Testis (tissue), 3 donors: ENCODE measurements around the gene OR2A25. TPM values are rescaled to one million over a fixed set of nuclear protein-coding genes. Genes with fewer than 3 reads are reported as not detected.

Experiments
- DNase-seq: peaks from one replicate; pipeline ENCODE4 v3.0.0-alpha.2; 2019
- H3K27ac ChIP-seq, 2 donors: fragments of 200-600 bp; sonication (generic); one replicate each; pipeline ENCODE4 v1.5.1; 2019
- H3K27me3 ChIP-seq: fragments of 200-600 bp; sonication (generic); one replicate; pipeline ENCODE4 v1.5.1; 2019
- H3K36me3 ChIP-seq: fragments of 200-600 bp; sonication (generic); one replicate; pipeline ENCODE4 v1.5.1; 2017; ENCODE audit warnings: low read depth; ENCODE audit errors: missing control alignments
- H3K4me1 ChIP-seq: fragments of 200-600 bp; sonication (generic); one replicate; pipeline ENCODE4 v1.5.1; 2019
- H3K4me3 ChIP-seq, 2 donors: fragments of 200-600 bp; sonication (generic); one replicate each; pipeline ENCODE4 v1.5.1; 2017 to 2019
- H3K9me3 ChIP-seq: fragments of 200-600 bp; sonication (generic); one replicate; pipeline ENCODE4 v1.5.1; 2017
- POLR2A ChIP-seq: fragments of 450-650 bp; IDR thresholded peaks from one replicate; pipeline ENCODE4 v1.6.1; 2017; ENCODE audit warnings: antibody characterized with exemption, mild to moderate bottlenecking, moderate library complexity
- WGBS, 2 donors: methylation state at CpG; one replicate each; pipeline ENCODE4 v1.1.5; 2018; 5-methylcytosine and 5-hydroxymethylcytosine counted together
- intact Hi-C: fragments of 100-400 bp; cut with DNase I; formaldehyde crosslinking; loops from one replicate; pipeline ENCODE4 v1.15.1; 2023; ENCODE audit warnings: low total_unique reads
- polyA plus RNA-seq: library from polyadenylated mRNA; stranded (reverse); fragments of 350-450 nt; fragmentation: Illumina TruSeq; extraction: RNeasy Lipid Tissue Mini Kit (QIAGEN cat#74804); gene quantifications from one replicate; pipeline ENCODE4 v1.2.3, GENCODE V29; 2014; ENCODE audit warnings: low read depth, low replicate concordance; ENCODE audit not compliant: insufficient read depth
- total RNA-seq, 2 donors: library from RNA; depleted of rRNA; stranded (reverse); fragments of >200 nt; gene quantifications; one replicate each; pipeline ENCODE4 v1.2.3, GENCODE V29; 2016
- TF ChIP-seq, protein P1 (sequence below), 3 experiments: fragments of 450-650 bp in 2 of 3; fragments of 200-600 bp in 1 of 3; sonication (generic) in 1 of 3; IDR thresholded peaks; one replicate each; pipeline ENCODE4 v1.5.1; 2016 to 2019; ENCODE audit warnings: antibody characterized with exemption in 3 of 3, mild to moderate bottlenecking in 2 of 3, moderate library complexity in 1 of 3

Gene OR2A25
- total and polyA plus RNA-seq, 3 donors from 2014 or later: 0.18 to 0.19 TPM; not detected in 1

- no peak for TF ChIP-seq POLR2A
- TF ChIP-seq, protein P1, sequence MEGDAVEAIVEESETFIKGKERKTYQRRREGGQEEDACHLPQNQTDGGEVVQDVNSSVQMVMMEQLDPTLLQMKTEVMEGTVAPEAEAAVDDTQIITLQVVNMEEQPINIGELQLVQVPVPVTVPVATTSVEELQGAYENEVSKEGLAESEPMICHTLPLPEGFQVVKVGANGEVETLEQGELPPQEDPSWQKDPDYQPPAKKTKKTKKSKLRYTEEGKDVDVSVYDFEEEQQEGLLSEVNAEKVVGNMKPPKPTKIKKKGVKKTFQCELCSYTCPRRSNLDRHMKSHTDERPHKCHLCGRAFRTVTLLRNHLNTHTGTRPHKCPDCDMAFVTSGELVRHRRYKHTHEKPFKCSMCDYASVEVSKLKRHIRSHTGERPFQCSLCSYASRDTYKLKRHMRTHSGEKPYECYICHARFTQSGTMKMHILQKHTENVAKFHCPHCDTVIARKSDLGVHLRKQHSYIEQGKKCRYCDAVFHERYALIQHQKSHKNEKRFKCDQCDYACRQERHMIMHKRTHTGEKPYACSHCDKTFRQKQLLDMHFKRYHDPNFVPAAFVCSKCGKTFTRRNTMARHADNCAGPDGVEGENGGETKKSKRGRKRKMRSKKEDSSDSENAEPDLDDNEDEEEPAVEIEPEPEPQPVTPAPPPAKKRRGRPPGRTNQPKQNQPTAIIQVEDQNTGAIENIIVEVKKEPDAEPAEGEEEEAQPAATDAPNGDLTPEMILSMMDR (IDR thresholded peaks at IDR 0.05): no peak
- Histone ChIP-seq H3K4me1 (no peaks in the 10 kb centered on the region), H3K9me3 (no peaks in the 10 kb centered on the region), H3K36me3 (no peaks in the 10 kb centered on the region), H3K4me3 (no peak overlapping the region), H3K27ac (no peak overlapping the region), H3K27me3 (no peaks in the 10 kb centered on the region)
- WGBS, 2 donors: 72 to 92% methylated on average over 3 of the region's 3 CpGs
- DNase-seq: no peak
- intact Hi-C loops: no loop called here
These were observed 45.4 kb upstream of the OR2A25 start for GRCh38 chr7:144024213-144024612.

- no peak for DNase-seq
- intact Hi-C loops: no loop called here
- no peak for TF ChIP-seq POLR2A
- TF ChIP-seq, protein P1 (IDR thresholded peaks at IDR 0.05): no peak
- Histone ChIP-seq H3K4me3 (no peak overlapping the region), H3K4me1 (no peaks in the 10 kb centered on the region), H3K27ac (no peak overlapping the region), H3K36me3 (no peaks in the 10 kb centered on the region), H3K27me3 (no peaks in the 10 kb centered on the region), H3K9me3 (no peaks in the 10 kb centered on the region)
- 63 to 78% methylated on average over 4 of the region's 4 CpGs for WGBS, 2 donors
These were observed 43.3 kb upstream of the OR2A25 start for GRCh38 chr7:144026203-144026883.

DNA sequence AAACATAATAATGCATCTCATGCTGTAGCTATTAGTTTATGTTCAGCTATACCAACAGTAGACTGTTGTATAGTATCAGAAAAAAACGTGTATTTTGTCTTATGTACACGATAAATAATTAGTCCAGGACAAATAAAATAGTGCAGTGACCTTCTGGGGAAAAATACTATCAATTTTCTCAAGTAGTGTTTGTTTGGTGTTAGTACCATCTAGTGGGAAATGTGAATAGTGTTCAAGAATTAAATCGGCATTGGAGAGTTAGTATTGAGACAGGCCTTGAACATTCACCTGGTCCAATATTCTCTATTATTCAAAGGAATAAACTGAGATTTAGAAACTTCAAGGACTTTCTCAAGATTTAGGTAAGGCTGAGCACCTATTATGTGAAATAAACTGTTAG lies 42.5 kb upstream of the OR2A25 start:
- no peaks in the 10 kb centered on the region for H3K27me3 ChIP-seq
- no peak for DNase-seq
- WGBS, 2 donors: 24 to 28% methylated on average over 3 of the region's 3 CpGs
- no peak overlapping the region for H3K4me3 ChIP-seq
- TF ChIP-seq, protein P1 (IDR thresholded peaks at IDR 0.05): peak in 2 of 3 experiments; percentile 14 to 29
- no peak for TF ChIP-seq POLR2A
- no peaks in the 10 kb centered on the region for H3K9me3 ChIP-seq
- H3K27ac ChIP-seq: no peak overlapping the region
- no peaks in the 10 kb centered on the region for H3K4me1 ChIP-seq
- H3K36me3 ChIP-seq: no peaks in the 10 kb centered on the region
- intact Hi-C loops: no loop called here

- no peak overlapping the region for H3K4me3 ChIP-seq
- no peaks in the 10 kb centered on the region for H3K36me3 ChIP-seq
- DNase-seq: no peak
- no peak overlapping the region for H3K27ac ChIP-seq
- H3K9me3 ChIP-seq: no peaks in the 10 kb centered on the region
- intact Hi-C loops: no loop called here
- H3K27me3 ChIP-seq: no peaks in the 10 kb centered on the region
- no peaks in the 10 kb centered on the region for H3K4me1 ChIP-seq
- TF ChIP-seq, protein P1 (IDR thresholded peaks at IDR 0.05): no peak
- TF ChIP-seq POLR2A: no peak
- WGBS, 2 donors: 73 to 81% methylated on average over 1 of the region's 1 CpG
These were observed 41.6 kb upstream of the OR2A25 start for GRCh38 chr7:144027974-144028373.

- no peaks in the 10 kb centered on the region for H3K4me1 ChIP-seq
- H3K27me3 ChIP-seq: no peaks in the 10 kb centered on the region
- H3K36me3 ChIP-seq: no peaks in the 10 kb centered on the region
- no peak for DNase-seq
- TF ChIP-seq POLR2A: no peak
- TF ChIP-seq, protein P1 (IDR thresholded peaks at IDR 0.05): no peak
- intact Hi-C loops: no loop called here
- no peak overlapping the region for H3K27ac ChIP-seq
- no peaks in the 10 kb centered on the region for H3K9me3 ChIP-seq
- 92 to 93% methylated on average over 3 of the region's 3 CpGs for WGBS, 2 donors
- H3K4me3 ChIP-seq: no peak overlapping the region
These were observed 41.1 kb upstream of the OR2A25 start for GRCh38 chr7:144028547-144028946.
